T-helper 9 cell (primary cell): ENCODE results near the gene ENTPD5.
"Not testable (repeated sequence)": the region's sequence is repeated elsewhere in the genome, so short reads cannot be mapped to it uniquely, and the experiment has no call there.

ENCODE experiments used
- DNase-seq: peaks from one replicate; pipeline ENCODE4 v3.0.0-alpha.2; 2020

The ENTPD5 gene

GRCh38 chr14:73943083-73943482 lies 76.0 kb downstream of the ENTPD5 start:
- DNase-seq: no peak

GRCh38 chr14:73942180-73942579 lies 76.9 kb downstream of the ENTPD5 start:
- DNase-seq: no peak

DNA sequence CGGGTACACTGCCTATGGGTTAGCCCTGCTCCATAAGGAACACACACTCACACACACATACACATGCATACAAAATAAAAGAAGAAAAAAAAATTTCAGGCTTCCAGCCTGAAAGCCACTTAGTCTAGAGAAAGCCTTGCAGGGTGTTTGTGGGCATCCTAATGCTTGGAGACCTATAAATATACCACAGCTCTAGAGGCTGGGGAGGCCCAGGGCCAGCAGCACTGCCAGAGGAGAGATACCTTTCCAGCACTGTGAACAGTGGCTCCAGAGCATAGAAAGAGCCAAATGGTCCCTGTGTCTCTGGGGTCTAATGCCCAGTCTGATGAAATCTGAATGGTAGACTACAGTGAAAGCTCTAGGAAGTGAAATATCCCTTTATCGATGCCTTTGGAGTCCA lies 82.1 kb downstream of the ENTPD5 start:
- DNase-seq: no peak

GRCh38 chr14:73936548-73936947 lies 82.5 kb downstream of the ENTPD5 start:
- DNase-seq: no peak

DNA sequence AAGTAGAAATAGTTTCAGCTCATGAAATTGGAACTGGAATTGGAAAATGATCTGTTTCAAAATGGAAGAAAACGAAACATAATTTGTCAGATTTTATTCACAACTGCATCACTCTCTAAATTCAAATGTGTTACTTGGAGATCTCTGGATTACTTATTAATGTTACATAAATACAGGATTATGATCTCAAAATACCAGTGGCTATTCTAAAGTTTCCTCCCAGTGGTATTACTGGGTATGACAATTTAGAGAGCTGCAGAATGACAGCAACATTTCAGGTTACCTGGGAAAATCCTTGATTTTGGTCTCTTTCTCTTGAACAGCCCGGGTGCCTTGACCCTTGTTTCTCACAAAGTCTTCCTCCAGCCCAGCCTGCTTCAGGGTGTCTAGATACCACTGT lies 83.4 kb downstream of the ENTPD5 start:
- no peak for DNase-seq

- no peak for DNase-seq
Observed at GRCh38 chr14:73924337-73924736, 94.8 kb downstream of the ENTPD5 start.

GRCh38 chr14:73919457-73919856 lies 99.6 kb downstream of the ENTPD5 start:
- not testable (repeated sequence) for DNase-seq

DNA sequence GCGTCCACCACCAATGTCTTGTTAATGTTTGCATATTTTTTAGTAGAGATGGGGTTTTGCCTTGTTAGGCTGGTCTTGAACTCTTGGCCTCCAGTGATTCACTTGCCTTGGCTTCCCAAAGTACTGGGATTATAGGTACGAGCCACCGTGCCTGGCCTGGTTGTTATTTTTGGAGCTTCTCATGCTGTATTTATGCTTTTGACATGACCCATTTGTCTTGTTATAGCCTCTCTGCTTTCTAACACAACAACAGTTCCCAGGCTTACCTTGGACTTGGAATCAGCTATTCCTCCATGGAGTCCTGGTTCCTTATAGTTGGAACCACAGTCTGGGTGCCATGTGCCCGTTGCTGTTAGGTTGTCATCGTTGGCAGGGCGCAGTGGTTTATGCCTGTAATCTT lies 102.8 kb downstream of the ENTPD5 start:
- DNase-seq: no peak

DNA sequence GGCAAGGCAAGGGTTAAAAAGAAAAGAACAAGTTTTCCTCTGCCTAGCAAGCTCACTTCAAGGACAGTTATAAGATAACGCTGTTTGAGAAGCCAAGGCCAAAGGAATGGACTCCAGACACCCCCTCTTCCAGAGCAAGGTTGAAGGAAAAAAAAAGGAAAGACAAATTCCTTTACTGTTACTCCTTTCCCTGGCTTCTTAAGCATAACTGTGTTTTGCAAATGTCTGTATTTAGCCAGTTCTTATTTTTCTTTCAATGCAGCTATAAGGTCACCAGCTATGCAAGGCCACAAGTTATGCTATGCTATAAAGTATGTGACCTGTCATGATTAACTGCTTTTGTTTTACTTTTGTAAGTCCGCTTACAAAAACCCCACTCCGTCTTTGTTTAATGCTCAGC lies 105.8 kb downstream of the ENTPD5 start:
- no peak for DNase-seq

DNA sequence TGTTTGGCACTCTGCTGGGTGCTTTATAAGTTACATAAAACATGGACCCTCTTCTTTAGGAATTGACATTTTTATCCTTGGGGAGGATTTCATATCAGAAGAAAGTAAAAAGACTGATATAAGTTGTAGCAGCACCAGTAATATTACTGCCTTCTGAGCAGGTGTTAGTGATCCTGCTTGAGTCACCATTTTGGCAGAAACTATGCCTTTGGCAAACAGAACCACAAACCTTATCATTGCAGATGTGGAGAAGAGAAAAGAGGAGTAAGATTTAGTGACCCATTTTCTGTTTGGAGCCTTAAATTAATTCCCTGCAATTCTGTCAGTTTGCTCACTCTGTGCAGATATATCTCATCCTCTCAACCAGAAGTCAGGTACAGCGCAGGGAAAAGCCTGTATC lies 109.4 kb downstream of the ENTPD5 start:
- DNase-seq: no peak
